ENCODE results near the gene ADGRL3.

ADGRL3 gene

DNA sequence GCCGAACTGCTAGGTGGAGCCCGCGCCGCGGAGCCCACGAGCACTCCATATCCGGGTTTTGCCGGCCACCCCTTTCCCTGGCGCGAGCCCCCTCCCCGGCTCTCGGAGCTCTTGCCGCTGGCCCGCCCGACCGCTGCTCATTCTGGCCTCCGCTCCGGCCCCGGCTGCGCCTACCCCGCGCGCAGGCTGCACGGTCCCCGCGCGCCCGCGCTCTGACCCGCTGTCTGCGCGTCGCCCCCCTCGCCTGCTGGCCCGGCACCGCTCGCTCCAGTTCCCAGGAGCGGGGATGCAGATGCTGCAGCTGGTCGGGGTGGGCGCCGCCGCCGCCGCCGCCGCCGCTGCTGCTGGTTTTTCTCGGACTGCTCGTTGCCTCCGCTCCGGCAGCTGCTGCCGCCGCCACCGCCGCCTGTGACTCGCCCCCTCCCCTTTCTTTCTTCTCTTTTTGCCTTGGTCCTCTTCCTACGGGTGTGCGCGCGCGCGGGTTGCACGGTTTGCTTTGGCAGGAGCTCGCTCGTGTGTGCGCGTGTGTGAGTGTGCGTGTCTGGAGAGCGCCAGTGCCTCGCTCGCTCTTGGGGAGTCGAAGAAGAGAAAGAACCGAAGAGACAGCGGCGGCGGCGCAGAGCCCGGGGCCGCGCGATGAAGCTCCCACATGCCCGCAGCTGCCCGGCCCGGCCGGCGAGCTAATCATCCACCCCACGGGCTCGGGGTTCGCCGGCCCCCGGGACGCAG is at the start of gene ADGRL3:
Gene ADGRL3, plus strand, starts transcription at position 140 of the 729 bp plus-strand sequence.
- Histone ChIP-seq H3K36me3 (ENCODE audit: control insufficient read depth in 2 of 2, insufficient read depth in 1 of 2, low read length in 2 of 2) (no peaks in the 10 kb centered on the region), H3K9me3 (ENCODE audit: control insufficient read depth, insufficient read depth, low read depth, low read length) (no peaks in the 10 kb centered on the region), H3K27ac (ENCODE audit: extremely low read depth, low read depth, low read length) (peak within 1 kb of the TSS; percentile 73; the same call in 1 of the 2 replicates), H3K4me1 (ENCODE audit: control insufficient read depth, insufficient read depth, low read length) (peaks cover 7% of the 10 kb centered on the region; the same call in 1 of the 2 replicates), H3K4me3 (ENCODE audit: low read depth, low read length) (peak within 1 kb of the TSS; percentile 79)
- ChIA-PET CTCF (interaction anchor here (0.5 kb wide), 1 partner anchor 1502 kb away, joined by 3 read pairs; no protein-coding TSS in a partner anchor), POLR2A (interaction anchor here (0.5 to 1.6 kb wide), 2 partner anchors 10 to 135 kb away, joined by 4 to 5 read pairs; no protein-coding TSS in a partner anchor)
- TF ChIP-seq ZSCAN30 (tag by site-specific recombination; IDR thresholded peaks at IDR 0.05) = 0 out of 2 replicates have a peak, but pooled peaks have one; percentile 18
- TF ChIP-seq, protein P1, sequence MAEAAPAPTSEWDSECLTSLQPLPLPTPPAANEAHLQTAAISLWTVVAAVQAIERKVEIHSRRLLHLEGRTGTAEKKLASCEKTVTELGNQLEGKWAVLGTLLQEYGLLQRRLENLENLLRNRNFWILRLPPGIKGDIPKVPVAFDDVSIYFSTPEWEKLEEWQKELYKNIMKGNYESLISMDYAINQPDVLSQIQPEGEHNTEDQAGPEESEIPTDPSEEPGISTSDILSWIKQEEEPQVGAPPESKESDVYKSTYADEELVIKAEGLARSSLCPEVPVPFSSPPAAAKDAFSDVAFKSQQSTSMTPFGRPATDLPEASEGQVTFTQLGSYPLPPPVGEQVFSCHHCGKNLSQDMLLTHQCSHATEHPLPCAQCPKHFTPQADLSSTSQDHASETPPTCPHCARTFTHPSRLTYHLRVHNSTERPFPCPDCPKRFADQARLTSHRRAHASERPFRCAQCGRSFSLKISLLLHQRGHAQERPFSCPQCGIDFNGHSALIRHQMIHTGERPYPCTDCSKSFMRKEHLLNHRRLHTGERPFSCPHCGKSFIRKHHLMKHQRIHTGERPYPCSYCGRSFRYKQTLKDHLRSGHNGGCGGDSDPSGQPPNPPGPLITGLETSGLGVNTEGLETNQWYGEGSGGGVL (tag by site-specific recombination; IDR thresholded peaks at IDR 0.05) = 0 out of 2 replicates have a peak, but pooled peaks have one; percentile 7
- no peak for TF ChIP-seq ZNF549 (tag by site-specific recombination; IDR thresholded peaks at IDR 0.05)
- TF ChIP-seq HOXC10 (CRISPR knock-in tag; IDR thresholded peaks at IDR 0.05) = 0 out of 2 replicates have a peak, but pooled peaks have one; percentile 68
- TF ChIP-seq ZNF169 (tag by site-specific recombination; IDR thresholded peaks at IDR 0.05) = no peak
- TF ChIP-seq, protein P2, sequence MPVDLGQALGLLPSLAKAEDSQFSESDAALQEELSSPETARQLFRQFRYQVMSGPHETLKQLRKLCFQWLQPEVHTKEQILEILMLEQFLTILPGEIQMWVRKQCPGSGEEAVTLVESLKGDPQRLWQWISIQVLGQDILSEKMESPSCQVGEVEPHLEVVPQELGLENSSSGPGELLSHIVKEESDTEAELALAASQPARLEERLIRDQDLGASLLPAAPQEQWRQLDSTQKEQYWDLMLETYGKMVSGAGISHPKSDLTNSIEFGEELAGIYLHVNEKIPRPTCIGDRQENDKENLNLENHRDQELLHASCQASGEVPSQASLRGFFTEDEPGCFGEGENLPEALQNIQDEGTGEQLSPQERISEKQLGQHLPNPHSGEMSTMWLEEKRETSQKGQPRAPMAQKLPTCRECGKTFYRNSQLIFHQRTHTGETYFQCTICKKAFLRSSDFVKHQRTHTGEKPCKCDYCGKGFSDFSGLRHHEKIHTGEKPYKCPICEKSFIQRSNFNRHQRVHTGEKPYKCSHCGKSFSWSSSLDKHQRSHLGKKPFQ (tag by site-specific recombination; IDR thresholded peaks at IDR 0.05) = no peak
- TF ChIP-seq SP7 (tag by site-specific recombination; IDR thresholded peaks at IDR 0.05) = 0 out of 2 replicates have a peak, but pooled peaks have one; percentile 19
- peak; percentile 90 for TF ChIP-seq ZBTB26 (tag by site-specific recombination; optimal IDR thresholded peaks at IDR 0.05)
- TF ChIP-seq, protein P3, sequence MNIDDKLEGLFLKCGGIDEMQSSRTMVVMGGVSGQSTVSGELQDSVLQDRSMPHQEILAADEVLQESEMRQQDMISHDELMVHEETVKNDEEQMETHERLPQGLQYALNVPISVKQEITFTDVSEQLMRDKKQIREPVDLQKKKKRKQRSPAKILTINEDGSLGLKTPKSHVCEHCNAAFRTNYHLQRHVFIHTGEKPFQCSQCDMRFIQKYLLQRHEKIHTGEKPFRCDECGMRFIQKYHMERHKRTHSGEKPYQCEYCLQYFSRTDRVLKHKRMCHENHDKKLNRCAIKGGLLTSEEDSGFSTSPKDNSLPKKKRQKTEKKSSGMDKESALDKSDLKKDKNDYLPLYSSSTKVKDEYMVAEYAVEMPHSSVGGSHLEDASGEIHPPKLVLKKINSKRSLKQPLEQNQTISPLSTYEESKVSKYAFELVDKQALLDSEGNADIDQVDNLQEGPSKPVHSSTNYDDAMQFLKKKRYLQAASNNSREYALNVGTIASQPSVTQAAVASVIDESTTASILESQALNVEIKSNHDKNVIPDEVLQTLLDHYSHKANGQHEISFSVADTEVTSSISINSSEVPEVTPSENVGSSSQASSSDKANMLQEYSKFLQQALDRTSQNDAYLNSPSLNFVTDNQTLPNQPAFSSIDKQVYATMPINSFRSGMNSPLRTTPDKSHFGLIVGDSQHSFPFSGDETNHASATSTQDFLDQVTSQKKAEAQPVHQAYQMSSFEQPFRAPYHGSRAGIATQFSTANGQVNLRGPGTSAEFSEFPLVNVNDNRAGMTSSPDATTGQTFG (tag by site-specific recombination; IDR thresholded peaks at IDR 0.05; ENCODE audit: borderline replicate concordance) = no peak
- 0 out of 2 replicates have a peak, but pooled peaks have one; percentile 3 for TF ChIP-seq ZNF596 (tag by site-specific recombination; IDR thresholded peaks at IDR 0.05)
- no peak for TF ChIP-seq YY2 (tag by site-specific recombination; IDR thresholded peaks at IDR 0.05)
- TF ChIP-seq ZNF112 (tag by site-specific recombination; IDR thresholded peaks at IDR 0.05) = no peak
- TF ChIP-seq, protein P4, sequence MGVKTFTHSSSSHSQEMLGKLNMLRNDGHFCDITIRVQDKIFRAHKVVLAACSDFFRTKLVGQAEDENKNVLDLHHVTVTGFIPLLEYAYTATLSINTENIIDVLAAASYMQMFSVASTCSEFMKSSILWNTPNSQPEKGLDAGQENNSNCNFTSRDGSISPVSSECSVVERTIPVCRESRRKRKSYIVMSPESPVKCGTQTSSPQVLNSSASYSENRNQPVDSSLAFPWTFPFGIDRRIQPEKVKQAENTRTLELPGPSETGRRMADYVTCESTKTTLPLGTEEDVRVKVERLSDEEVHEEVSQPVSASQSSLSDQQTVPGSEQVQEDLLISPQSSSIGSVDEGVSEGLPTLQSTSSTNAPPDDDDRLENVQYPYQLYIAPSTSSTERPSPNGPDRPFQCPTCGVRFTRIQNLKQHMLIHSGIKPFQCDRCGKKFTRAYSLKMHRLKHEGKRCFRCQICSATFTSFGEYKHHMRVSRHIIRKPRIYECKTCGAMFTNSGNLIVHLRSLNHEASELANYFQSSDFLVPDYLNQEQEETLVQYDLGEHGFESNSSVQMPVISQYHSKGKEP (tag by site-specific recombination; IDR thresholded peaks at IDR 0.05) = peak; percentile 31; the same call in 1 of the 2 replicates
- no peak for TF ChIP-seq ZSCAN16 (tag by site-specific recombination; IDR thresholded peaks at IDR 0.05)
- TF ChIP-seq YY1 (tag by site-specific recombination; IDR thresholded peaks at IDR 0.05) = no peak
- TF ChIP-seq BCL11A (tag by site-specific recombination; IDR thresholded peaks at IDR 0.05; ENCODE audit: low read depth) = no peak
- no peak for TF ChIP-seq ZNF707 (tag by site-specific recombination; IDR thresholded peaks at IDR 0.05)
- no peak for TF ChIP-seq ZNF341 (tag by site-specific recombination; IDR thresholded peaks at IDR 0.05; ENCODE audit: low read depth)
- TF ChIP-seq ZSCAN5A (tag by site-specific recombination; IDR thresholded peaks at IDR 0.05) = 0 out of 2 replicates have a peak, but pooled peaks have one; percentile 15
- peak; percentile 47; the same call in 1 of the 2 replicates for TF ChIP-seq ZNF660 (tag by site-specific recombination; IDR thresholded peaks at IDR 0.05)
- peak; percentile 31; the same call in 1 of the 2 replicates for TF ChIP-seq ZNF335 (tag by site-specific recombination; conservative IDR thresholded peaks at IDR 0.05)
- no peak for TF ChIP-seq INSM2 (tag by site-specific recombination; IDR thresholded peaks at IDR 0.05)
- TF ChIP-seq ZFHX2 (tag by site-specific recombination; conservative IDR thresholded peaks at IDR 0.05) = 0 out of 2 replicates have a peak, but pooled peaks have one; percentile 4
- TF ChIP-seq ZNF37A (tag by site-specific recombination; IDR thresholded peaks at IDR 0.05) = no peak

All from HEK293 (cell line).